Fibroblast of pulmonary artery (primary cell): Measurements from ENCODE around the gene PCNX1.

Experiments used
- DNase-seq: peaks from one replicate; pipeline ENCODE4 v3.0.0-alpha.2; 2010; ENCODE audit warnings: low read depth
- H3K4me3 ChIP-seq: replicated peaks from 2 replicates; pipeline ENCODE4 v1.5.1; 2011; ENCODE audit warnings: low read depth, mild to moderate bottlenecking, control low read depth, low read length, moderate library complexity
- CTCF ChIP-seq: IDR thresholded peaks from 2 replicates; pipeline ENCODE4 v1.5.1; 2011; ENCODE audit warnings: mild to moderate bottlenecking, control low read depth, low read length, inconsistent platforms; ENCODE audit errors: missing control alignments

PCNX1 gene

GRCh38 chr14:71031000-71031399 is 123.7 kb downstream of the PCNX1 start:
- no peak for DNase-seq
- no peak overlapping the region for H3K4me3 ChIP-seq
- no peak for TF ChIP-seq CTCF

GRCh38 chr14:71036433-71036832 is 129.2 kb downstream of the PCNX1 start:
- DNase-seq: no peak
- no peak overlapping the region for H3K4me3 ChIP-seq
- TF ChIP-seq CTCF: no peak

GRCh38 chr14:71048393-71048792 is 141.1 kb downstream of the PCNX1 start:
- TF ChIP-seq CTCF: no peak
- no peak for DNase-seq
- no peak overlapping the region for H3K4me3 ChIP-seq

- DNase-seq: peak; percentile 45
- no peak for TF ChIP-seq CTCF
- H3K4me3 ChIP-seq: no peak overlapping the region
These were observed 142.3 kb downstream of the PCNX1 start for GRCh38 chr14:71049435-71050133.

GRCh38 chr14:71050227-71050823 is 143.1 kb downstream of the PCNX1 start:
- no peak overlapping the region for H3K4me3 ChIP-seq
- peak; percentile 33 for DNase-seq
- TF ChIP-seq CTCF: peak; percentile 50

- no peak for DNase-seq
- TF ChIP-seq CTCF: no peak
- H3K4me3 ChIP-seq: no peak overlapping the region
These were observed 147.4 kb downstream of the PCNX1 start for GRCh38 chr14:71054706-71055105.

GRCh38 chr14:71056168-71056567 is 148.9 kb downstream of the PCNX1 start:
- no peak overlapping the region for H3K4me3 ChIP-seq
- TF ChIP-seq CTCF: no peak
- DNase-seq: no peak
